HG03558 (cell line): ENCODE data around the gene FAIM2.
"Not testable (repeated sequence)": the region's sequence is repeated elsewhere in the genome, so short reads cannot be mapped to it uniquely, and the experiment has no call there.

Experiments used
- ATAC-seq: cut with Tn5 transposase; IDR thresholded peaks from one replicate; pipeline ENCODE4 v1.9.1; 2021; ENCODE audit warnings: moderate number of reproducible peaks; ENCODE audit not compliant: unreplicated experiment; ENCODE audit errors: extremely low read depth

The FAIM2 gene

DNA sequence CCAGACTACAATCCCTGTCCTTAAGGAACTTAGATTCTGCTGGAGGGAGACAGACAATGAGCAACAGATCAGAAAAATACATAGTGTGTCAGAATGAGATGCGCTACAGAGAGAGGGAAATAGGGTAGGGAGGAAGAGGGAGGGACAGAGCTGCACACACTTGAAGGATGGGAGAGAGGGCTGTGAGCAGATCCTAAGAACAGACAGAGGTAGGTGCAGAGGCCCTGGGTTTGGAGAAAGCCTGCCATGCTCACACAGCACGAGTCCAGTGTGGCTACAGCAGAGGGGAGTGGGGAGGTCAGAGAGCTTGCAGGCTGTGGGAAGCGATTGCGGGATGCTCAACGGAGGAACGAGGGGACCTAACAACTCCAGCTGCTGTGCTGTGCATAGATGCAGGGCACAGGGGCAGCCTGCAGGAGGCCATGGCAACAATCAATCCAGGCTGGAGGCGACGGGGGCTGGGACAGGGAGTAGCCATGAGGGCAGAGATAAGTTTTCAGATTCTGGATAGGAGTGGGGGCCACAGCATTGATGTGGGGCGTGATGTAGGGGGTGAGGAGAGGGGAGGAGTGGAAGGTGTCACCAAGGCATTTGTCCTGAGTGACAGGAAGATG lies 20.7 kb downstream of the FAIM2 start:
- ATAC-seq = no peak

DNA sequence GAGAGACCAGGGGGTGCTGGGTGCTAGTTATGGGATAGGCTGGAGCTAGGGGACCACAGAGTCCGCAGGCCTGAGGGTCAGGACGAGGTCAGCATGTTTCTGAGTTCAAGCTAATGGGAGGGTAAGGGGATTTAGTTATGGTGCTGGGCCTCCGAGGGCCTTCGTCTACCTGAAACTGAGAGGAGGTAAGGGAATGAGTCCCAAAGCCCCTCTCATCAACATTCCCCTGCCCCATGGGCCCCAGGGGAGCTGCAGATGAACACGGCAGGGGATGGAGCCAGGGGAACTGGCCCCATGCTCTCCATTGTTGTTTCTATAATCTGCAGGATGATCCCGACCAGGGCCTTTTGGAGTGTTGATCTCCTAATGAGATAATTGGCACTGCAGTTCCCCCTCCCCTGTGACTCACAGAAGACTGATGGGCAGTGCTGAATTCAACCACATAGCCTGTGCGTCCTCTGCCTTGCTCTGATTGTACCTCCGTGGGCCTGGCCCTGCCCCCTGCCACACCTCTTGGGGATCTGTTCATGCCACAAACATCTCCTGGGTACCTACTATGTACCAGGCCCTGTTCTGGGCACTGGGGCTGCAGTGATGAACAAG lies 21.4 kb downstream of the FAIM2 start:
- ATAC-seq = no peak

DNA sequence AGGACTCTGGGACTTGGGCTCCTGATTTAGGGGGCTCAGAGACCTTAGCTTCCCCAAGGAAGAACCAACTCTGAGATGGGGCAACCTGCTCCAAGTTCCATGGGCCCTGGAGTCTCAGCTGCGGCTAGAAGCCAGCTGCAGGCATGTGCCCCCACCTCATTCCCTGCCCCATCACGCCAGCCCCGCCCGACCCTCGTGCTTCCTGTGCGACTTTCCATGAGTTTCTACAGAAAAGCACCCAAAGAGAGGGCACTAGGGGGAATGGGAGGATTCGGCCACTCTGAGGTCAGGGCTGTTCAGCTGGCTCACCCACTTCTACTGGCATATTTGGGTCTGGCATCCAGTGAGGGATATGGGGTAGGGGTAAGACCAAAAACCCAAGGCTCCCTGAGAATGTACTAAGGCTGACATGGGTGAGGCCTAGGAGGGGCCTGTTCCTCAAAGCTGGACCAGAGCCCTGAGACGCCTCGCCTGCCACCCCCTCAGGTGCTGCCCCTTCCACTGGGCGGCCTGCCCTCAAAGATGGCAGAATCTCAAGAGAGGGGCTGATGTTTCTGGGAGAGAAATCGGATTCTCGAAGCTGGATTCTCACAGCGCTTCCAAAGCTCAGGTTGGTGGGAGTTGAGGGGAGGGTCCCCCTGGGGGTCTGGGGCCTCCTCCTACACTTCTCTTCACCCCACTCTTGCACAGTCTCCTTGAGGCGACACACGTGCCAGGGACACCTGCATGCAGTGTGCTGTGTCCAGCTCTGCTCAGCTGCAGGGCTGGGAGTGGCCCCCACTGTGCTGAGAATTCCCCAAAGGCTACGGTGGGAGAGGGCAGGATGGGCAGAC lies 22.1 kb downstream of the FAIM2 start:
- no peak for ATAC-seq

DNA sequence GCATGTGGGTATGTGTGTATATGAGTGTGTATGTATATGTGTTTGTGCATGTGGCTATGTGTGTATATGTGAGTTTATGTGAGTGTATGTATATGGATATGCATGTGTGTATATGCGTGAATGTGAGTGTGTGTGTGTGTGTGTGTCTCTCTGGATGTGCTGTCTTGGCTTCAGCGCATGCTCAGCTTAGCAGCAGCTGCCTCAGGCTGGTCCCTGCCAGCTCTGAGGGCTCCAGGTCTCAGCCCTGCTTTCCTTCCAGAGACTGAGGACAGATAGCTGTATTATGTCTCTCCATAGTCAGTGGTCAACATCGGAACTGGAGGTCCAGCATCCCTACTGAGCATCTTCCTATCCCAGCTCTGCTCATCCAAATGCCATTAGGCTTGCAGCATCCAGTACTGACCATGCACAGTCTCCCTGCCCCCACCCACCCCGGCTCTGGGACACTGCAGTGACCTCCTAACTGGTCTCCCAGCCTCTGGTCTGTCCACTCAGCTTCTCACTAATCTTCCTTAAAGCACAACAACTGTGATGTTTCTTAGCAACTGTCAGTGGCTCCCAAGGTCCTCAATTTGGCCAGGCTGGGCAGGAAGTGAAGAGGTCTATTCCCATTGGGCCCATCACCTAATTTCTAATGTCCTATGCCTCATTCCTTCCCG lies 22.8 kb downstream of the FAIM2 start:
- no peak for ATAC-seq

DNA sequence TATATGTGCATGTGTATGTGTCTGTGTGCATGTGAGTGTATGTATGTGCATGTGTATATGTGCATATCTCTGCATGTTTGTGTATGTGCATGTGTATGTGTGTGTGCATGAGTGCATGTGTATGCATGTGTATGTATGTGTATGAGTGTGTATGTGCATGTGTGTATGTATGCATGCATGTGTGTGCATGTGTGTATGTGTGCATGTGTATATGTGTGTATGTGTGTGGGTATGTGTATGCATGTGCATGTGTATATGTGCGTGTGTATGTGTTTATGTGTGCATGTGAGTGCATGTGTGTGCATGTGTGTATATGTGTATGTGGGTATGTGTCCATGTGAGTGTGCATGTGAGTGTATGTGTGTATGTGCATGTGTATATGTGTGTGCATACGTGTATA lies 24.6 kb downstream of the FAIM2 start:
- ATAC-seq = not testable (repeated sequence)

DNA sequence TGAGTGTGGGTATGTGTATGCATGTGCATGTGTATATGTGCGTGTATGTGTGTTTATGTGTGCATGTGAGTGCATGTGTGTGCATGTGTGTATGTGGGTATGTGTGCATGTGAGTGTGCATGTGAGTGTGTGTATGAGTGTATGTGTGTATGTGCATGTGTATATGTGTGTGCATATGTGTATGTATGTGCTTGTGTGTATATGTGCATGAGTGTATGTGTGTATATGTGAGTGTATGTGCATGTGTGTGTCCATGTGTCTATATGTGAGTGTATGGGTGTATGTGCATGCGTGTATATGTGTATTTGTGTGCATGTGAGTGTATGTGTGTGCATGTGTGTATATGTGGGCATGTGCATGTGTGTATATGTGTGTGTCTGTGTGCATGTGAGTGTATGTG lies 25.7 kb downstream of the FAIM2 start:
- no peak for ATAC-seq

DNA sequence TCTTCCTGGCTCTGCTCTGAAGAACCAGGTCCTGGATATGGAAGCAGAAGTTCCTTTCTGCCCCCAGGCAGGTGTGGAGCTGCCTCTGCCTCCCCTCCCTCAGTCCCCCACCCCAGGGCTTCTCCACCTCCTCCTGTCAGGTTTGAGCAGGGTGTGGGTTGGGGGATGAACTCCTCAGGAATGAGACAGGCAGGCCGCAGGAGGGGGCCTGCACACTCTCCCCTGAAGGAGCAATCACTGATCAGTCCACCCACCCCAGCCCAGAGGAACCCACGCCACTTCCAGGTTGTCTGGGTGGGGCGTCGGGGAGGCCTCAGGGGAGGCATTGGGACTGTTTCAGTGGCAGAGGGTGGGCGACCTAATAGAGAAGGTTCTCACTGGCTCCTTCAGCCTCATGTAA lies 26.6 kb downstream of the FAIM2 start:
- ATAC-seq = no peak

DNA sequence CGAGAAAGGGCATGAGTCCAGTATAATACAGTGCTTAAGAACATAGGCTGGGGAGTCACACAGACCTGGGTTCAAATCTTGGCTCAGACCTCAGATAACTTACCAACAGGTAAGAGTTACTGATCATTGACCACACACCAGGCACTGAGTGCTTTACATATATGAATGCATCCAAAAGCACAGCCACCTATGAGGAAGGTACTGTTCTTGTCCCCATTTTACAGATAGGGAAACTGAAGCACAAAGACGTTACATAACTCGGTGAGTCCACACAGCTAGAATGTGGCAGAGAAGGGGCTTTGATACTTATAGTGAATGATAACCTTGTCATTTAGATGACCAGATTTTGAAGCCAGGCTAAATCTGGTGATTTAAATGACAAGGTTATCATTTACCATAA lies 27.6 kb downstream of the FAIM2 start:
- ATAC-seq = no peak

DNA sequence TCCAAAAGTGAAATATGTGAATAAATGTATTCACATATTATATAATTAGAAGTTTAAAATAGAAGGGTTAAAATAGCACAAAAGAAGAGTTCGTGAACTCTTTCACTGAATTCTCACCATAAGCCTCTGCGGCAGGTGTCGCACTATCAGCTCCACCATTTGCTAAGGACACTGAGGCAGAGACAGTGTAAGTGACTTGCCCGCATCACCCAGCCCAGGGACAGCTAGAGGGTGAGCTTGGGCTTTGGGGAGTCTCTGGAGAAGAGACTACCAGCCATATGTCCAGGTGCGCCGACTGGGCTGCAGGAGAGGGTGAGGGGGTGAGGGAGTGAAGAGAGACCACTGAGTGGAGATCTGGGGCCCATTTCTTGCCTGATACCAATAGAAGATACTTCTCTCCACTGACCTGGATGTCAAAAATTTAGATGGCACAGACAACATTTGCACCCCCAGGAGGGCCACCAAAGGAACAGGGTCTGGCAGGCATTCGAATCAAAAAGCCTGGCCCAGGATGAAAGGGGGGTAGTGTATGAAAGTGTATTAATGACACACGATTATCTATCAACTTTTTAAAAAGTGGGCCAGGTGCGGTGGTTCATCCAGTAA lies 28.5 kb downstream of the FAIM2 start:
- ATAC-seq = no peak

DNA sequence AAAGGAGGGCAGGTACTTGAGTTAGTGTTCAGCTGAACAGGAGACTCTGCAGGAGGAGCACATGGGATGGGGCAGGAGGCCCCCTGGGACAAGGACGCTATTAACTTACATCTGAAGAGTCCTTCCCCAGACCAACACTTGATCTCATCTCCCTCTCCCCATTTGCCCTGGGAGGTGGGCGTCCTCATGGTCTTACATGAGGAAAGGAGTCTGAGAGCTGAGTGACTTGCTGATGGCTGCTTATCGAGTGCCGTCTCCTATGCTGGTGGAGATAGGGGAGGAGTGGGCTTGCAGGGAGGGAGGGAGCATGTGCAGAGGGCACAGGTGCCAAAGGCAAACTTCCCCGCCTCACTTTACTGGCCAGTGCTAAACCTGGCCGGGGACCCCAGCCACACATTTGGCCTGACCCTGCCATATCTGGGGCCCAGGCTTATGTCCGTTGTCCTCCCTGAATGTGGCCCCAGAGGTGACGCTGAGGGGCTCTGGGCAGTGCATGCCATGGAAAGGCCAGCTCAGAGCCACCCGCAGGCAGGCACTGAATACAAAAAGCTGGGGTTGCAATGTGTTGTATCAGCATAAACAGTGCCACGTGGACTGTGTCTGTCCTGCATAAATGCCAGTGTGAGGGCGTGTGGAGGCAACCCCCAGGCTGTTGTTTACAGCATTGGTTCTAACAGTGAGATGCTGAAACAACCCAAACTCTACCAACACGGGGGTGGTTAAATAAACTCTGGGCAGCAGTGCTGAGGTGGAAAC lies 29.4 kb downstream of the FAIM2 start:
- no peak for ATAC-seq

DNA sequence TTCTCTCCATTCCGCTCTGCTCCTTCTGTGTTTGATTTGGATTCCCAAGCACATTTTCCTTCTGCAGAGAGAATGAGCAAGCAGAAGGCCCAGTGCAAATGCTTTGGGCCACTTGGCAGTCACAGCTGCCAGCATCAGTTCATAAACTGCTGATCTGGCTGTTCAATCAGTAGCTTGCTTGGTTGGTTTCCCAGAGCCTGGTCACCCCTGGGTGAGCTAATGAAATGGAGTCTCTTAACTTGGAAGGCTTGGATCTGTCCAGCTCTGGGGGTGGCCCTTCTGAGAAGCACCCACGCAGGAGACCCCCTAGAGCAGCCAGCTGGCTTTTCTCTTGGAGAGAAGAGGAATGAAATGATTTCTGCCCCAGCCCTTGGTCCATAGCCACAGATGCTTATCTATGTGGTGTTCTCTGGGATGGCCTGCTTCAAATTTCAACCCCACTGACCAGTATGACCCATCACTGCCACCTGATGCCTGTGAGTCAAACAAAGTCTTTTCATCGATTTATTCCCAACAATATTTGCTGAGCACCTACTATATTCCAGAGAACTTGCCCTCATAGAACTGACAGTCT lies 30.3 kb downstream of the FAIM2 start:
- no peak for ATAC-seq

DNA sequence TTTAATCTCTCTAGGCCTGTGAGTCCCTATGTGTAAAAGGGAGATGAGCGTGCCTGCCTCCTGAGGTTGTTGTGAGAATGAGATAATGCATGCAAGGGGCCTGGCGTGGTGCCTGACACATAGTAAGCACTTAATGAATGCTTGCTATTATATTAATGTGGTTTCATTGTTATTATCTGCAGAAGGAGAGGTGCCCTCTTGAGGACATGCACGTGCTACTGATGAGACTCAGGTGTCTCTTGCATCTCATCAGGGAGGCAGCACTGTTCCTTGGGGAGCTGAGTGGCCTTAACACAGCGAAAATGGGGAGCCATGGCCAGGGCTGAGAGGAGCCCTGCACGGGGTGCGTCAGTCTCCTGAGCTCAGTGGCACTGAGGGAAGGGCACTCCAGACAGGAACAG lies 30.9 kb downstream of the FAIM2 start:
- no peak for ATAC-seq

DNA sequence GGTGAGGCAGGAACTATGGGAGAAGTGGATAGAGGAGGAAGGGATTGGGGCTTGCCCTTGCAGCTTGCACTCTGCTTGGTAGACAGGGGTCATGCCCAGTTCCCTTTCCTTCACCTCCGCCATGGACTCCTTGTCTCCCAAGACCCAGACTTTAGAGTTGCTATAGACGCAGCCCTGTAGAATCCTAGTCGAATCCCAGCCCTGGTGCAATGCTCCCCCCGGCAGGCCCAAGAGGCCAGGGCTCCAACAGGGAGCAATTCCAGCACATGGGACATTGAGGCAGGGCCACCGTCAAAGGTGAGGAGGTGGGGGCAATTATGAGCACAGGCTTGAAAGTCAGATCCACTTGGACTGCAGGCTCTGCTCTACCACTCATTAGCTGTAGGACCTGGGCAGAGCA lies 31.3 kb downstream of the FAIM2 start:
- ATAC-seq = no peak

DNA sequence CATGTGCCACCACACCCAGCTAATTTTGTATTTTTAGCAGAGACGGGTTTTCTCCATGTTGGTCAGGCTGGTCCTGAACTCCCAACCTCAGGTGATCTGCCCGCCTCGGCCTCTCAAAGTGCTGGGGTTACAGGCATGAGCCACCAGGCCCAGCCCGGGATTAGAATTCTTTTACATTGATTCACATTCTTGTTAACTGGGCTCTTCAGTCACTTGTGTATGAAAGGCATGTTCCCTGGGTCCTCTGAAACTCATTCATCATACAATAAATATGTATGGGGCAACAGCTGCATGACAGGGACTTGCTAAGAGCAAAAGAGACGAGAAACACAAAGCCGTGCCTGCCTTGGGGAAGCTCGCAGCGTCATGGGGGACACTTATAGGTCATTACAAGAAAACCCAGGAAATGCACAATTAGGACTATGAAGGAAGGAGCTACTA lies 31.9 kb downstream of the FAIM2 start:
- not testable (repeated sequence) for ATAC-seq

DNA sequence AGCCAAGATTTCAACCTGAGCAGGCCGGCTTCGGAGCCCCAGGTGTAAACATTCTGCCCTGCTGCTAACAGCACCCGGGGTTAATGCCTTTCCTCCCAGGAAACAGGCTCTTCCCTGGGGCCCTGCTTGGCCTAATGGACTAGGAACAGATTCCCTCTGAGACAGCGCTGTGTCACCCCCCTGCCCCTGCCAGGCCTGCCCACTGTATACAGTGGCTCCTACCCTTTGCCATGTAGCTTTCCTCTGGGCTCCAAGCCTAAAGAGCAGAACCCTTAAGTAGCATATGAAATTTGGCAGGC lies 32.5 kb downstream of the FAIM2 start:
- no peak for ATAC-seq

DNA sequence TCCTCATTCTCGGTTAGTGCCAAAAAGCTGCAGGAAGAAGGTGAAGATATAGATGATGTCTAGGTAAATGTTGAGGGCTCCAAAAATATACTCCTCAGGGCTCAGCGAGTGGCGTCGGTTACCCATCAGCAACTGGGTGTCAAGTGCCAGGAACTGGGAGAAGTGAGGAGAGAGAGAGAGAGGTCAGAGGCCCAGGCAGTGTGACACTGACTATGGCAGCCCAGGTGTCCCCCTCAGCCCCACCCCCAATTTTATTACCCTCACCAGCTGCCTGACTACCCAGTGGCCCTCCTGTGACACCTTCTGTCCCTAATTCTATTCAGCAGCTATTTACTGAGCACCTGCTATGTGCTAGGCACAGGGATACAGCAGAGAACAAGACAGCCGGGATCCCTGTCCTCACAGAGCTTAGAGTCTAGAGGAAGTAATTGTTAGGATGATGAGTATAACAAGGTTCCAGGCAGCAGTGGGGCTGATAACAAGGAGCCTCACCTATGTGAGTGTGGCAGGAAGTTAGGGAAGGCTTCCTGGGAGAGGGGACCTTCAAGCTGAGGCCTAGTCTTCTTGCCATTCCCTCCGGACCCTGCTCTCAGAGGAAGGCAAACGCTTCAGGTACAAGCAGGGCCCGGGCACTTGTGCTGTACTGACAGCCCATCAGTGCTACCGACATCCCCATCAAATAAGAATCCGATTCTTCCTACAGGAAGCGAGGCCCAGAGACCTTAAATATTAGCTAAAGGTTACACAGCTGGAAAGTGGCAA lies 33.0 kb downstream of the FAIM2 start:
- no peak for ATAC-seq

DNA sequence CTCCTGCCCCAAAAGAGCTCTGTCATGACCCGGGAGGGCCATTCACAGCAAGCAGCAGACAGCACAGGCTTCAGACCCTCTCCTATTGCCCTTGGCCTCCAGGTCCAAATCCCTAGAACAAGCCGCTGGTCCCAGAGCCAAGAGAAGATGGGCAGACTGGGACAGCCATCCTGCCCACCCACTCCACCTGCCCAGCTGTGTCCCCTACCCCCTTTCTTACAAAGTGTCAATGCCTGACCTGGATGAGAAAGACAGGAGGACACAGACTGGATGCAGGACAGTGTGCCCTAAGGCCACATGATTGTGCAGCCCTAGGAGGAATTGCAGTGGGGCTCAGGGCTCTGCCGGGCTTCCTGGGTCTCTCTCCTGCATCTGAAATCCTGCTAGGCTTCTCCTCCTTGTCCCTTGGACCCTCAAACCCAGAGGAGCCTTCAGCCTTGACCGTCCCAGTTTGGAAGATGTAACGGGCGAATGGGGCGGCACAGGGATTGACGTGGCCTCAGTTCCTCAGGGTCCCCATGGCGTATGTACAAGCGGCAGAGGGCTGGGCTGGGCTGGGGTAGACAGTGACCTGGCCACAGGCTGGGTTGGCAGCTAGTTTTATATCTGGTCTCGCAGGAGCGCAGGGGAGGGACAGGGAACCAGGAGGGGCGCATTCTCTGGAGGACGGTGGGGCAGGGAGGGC lies 33.7 kb downstream of the FAIM2 start:
- no peak for ATAC-seq

DNA sequence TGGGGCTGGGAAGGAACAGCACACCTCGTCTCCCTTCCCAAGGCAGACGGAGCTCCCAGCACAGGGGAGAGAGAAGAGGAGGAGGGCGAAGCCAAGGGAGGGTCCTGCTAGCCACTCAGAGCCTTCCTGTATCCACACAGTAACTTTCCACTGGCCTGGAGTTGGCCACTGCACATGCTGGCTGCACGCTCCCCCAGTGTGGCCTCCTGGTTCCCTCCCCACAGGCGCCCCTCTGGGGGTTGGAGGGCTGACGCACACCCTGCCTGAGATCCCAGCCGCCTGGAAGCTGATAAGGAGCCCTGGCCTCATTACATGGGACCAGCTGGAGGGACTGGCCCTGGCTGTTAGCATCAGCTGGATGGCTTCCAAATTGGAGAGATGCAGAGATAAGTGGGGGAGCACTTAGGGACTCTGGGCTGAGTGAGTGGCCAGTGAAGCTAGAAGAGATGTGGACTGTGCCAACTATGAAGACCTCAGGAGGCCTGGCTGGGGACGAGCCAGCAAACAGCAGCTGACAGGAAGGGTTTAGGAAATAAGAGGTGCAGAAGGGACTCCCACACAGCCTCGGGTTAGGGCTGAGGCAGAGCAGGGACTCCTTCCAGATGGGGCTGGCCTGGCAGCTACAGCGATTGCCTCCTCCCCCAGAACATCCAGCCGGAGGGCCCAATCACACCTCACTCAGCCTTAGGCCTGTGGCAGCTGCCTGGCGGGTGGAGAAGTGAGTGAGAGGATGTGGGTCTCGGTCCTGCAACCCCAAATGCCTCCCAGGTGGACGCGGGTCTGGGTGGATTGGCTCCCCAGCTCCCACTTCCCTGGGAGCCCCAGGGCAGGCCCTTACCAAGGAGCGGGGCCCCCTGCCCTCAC lies 34.5 kb downstream of the FAIM2 start:
- ATAC-seq = no peak
